ENCODE data around the gene ADIPOR1. TPM values are rescaled to one million over a fixed set of nuclear protein-coding genes. Genes with fewer than 3 reads are reported as not detected.
"Not testable (repeated sequence)": the region's sequence is repeated elsewhere in the genome, so short reads cannot be mapped to it uniquely, and the experiment has no call there.

ADIPOR1 gene
- total RNA-seq: 100 to 1,000 TPM in 5 of 7 donors, 10 to 100 TPM in 2; 90.9 to 167 (median 128) TPM
- 10 to 100 TPM; 34.0 to 57.6 (median 39.7) TPM for polyA plus RNA-seq
- long read RNA-seq, donor 1, transcript ADIPOR1-201 (8 exons, 2,177 nt): major isoform, 82 of 126 reads
- long read RNA-seq, donor 1, partial matches to known transcripts: 41 of 126 reads
- long read RNA-seq, donor 1, other reads (novel, unspliced or antisense): 0 of 126 reads
- long read RNA-seq, donor 2, transcript ADIPOR1-201 (8 exons, 2,177 nt): major isoform, 61 of 81 reads
- long read RNA-seq, donor 2, partial matches to known transcripts: 18 of 81 reads
- long read RNA-seq, donor 2, other reads (novel, unspliced or antisense): 0 of 81 reads

- Histone ChIP-seq H3K9me3 (no peaks in the 10 kb centered on the region), H3K27ac (peak within 1 kb of the TSS; percentile 83 to 99 (median 96)), H3K36me3 (peaks cover 0 to 32% (median 15%) of the 10 kb centered on the region in 6 donors), H3K4me3 (peak within 1 kb of the TSS; percentile 78 to 97 (median 92)), H3K27me3 (replicated peaks in 1 of 7) (no peaks in the 10 kb centered on the region), H3K4me1 (peaks cover 24 to 58% (median 52%) of the 10 kb centered on the region in 6 donors)
- TF ChIP-seq CTCF (IDR thresholded peaks at IDR 0.05 in 8 of 11, conservative IDR thresholded peaks at IDR 0.05 in 3 of 11) (peak in 5 of 11 experiments; percentile 23 to 57 (median 56)), POLR2A (IDR thresholded peaks at IDR 0.05) (peak in 2 of 3 donors; percentile 53 to 85), POLR2AphosphoS5 (IDR thresholded peaks at IDR 0.05) (peak; percentile 94 to 96 (median 95))
- DNase-seq: peak; percentile 99
- 0 to 1% (median 1%) methylated on average over 64 to 86 of the region's 86 CpGs for WGBS, 5 donors
- intact Hi-C loops (cut with DNase I; ENCODE audit: low total_unique reads): no loop called here
Measured at GRCh38 chr1:202957733-202958543, at the start of gene ADIPOR1. TSS of gene ADIPOR1 (minus strand) at chr1:202958312. CDS start at chr1:202951070, 7,242 bp downstream.

GRCh38 chr1:203006948-203007871 is 49.1 kb upstream of the ADIPOR1 start, which contains the start of gene TMEM183A:
TSS of gene TMEM183A (plus strand) at chr1:203007374. CDS start at chr1:203007466, 92 bp downstream.
- intact Hi-C loops (cut with DNase I; ENCODE audit: low total_unique reads): loop anchor here (10.0 kb wide), 1 partner anchor 202 kb away; the partner anchor contains the start of gene KDM5B
- Histone ChIP-seq H3K27me3 (replicated peaks in 1 of 7) (no peaks in the 10 kb centered on the region), H3K9me3 (no peaks in the 10 kb centered on the region), H3K36me3 (peaks cover 0 to 36% (median 30%) of the 10 kb centered on the region in 6 donors), H3K4me1 (peaks cover 14 to 50% (median 39%) of the 10 kb centered on the region in 6 donors), H3K27ac (peak within 1 kb of the TSS; percentile 84 to 95 (median 94)), H3K4me3 (peak within 1 kb of the TSS; percentile 75 to 95 (median 86))
- peak; percentile 96 for DNase-seq
- WGBS, 5 donors: 0 to 1% (median 0%) methylated on average over 48 to 78 of the region's 78 CpGs
- TF ChIP-seq POLR2A (IDR thresholded peaks at IDR 0.05): peak; percentile 65 to 78 (median 78)
- peak; percentile 98 to 99 (median 98) for TF ChIP-seq POLR2AphosphoS5 (IDR thresholded peaks at IDR 0.05)
- TF ChIP-seq CTCF (IDR thresholded peaks at IDR 0.05 in 8 of 11, conservative IDR thresholded peaks at IDR 0.05 in 3 of 11): peak in 3 of 11 experiments; percentile 15 to 36 (median 20)

- H3K4me1 ChIP-seq: peaks cover 14 to 39% (median 34%) of the 10 kb centered on the region in 6 donors
- peaks cover 0 to 21% (median 19%) of the 10 kb centered on the region in 6 donors for H3K36me3 ChIP-seq
- H3K27me3 ChIP-seq (replicated peaks in 1 of 7); DNase-seq; H3K9me3 ChIP-seq: not testable (repeated sequence)
- H3K27ac ChIP-seq: peak overlapping the region in 7 of 8 donors; percentile 84 to 95 (median 95)
- intact Hi-C loops (cut with DNase I; ENCODE audit: low total_unique reads): loop anchor here (10.0 kb wide), 1 partner anchor 201 kb away; the partner anchor contains the start of gene KDM5B
- H3K4me3 ChIP-seq: peak overlapping the region in 3 of 8 donors; percentile 79 to 95 (median 81)
- 72 to 80% (median 76%) methylated on average over 17 of the region's 17 CpGs for WGBS, 5 donors
Measured at GRCh38 chr1:203005395-203006142, 47.5 kb upstream of the ADIPOR1 start.

All from spleen (tissue), 13 donors.